HG02571 (cell line): ENCODE measurements around the gene NGFR.

Experiments
- ATAC-seq: cut with Tn5 transposase; IDR thresholded peaks from one replicate; pipeline ENCODE4 v1.9.1; 2021; ENCODE audit warnings: mild to moderate bottlenecking, moderate library complexity; ENCODE audit not compliant: unreplicated experiment

Gene NGFR

DNA sequence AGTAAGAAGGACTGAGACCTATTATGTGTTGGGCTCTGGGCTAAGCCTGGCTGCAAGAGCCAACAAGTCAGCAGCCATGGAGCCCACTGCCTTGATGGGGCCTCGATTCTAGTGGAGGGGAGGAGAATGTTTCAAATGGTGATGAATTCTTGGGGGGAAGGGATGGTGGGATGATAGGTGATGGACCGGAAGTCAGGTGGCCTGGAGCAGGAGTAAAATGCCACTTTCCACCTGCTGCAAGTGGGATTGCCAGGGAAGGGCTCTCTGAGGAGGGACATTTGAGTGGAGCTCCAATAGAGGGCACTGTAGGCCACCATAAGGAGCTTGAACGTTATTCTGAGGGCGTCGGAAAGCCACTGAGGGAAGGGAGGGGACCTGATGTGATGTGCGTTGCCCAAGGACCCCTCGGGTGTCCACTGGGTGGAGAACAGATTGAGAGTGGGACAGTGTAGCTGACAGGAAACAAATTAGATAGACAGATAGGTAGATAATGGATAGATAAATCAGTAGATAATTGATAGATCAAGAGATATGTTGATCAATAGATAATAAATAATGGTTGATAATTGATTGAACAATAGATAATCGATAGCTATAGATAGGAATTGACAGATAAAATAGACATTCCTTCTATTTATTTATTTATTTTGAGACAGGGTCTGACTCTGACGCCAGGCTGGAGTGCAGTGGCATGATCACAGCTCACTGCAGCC, 62.4 kb downstream of the NGFR start:
- no peak for ATAC-seq
